ENCODE results near the gene VANGL1. TPM values are rescaled to one million over a fixed set of nuclear protein-coding genes. Genes with fewer than 3 reads are reported as not detected.

VANGL1 gene
- total RNA-seq, 4 donors from 2014 or later = 4.1 to 7.2 (median 5.9) TPM

DNA sequence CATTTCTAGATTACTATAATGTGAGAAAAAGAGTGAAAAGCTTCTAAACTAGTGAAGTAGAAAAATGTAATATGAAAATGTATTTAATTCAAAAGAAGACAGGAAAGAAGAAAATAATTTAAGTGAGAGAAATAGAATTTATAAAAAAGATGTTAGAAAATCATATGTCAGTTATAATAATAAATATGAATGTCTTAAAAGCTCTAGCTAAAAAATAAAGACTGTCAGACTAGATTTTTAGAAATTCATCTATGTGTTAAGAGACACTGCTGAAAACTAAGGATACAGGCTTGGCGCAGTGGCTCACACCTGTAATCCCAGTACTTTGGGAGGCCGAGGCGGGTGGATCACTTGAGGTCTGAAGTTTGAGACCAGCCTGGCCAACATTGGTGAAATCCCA, 37.3 kb upstream of the VANGL1 start:
- TF ChIP-seq, protein P1, sequence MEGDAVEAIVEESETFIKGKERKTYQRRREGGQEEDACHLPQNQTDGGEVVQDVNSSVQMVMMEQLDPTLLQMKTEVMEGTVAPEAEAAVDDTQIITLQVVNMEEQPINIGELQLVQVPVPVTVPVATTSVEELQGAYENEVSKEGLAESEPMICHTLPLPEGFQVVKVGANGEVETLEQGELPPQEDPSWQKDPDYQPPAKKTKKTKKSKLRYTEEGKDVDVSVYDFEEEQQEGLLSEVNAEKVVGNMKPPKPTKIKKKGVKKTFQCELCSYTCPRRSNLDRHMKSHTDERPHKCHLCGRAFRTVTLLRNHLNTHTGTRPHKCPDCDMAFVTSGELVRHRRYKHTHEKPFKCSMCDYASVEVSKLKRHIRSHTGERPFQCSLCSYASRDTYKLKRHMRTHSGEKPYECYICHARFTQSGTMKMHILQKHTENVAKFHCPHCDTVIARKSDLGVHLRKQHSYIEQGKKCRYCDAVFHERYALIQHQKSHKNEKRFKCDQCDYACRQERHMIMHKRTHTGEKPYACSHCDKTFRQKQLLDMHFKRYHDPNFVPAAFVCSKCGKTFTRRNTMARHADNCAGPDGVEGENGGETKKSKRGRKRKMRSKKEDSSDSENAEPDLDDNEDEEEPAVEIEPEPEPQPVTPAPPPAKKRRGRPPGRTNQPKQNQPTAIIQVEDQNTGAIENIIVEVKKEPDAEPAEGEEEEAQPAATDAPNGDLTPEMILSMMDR (IDR thresholded peaks at IDR 0.05; ENCODE audit: low read depth) = no peak

DNA sequence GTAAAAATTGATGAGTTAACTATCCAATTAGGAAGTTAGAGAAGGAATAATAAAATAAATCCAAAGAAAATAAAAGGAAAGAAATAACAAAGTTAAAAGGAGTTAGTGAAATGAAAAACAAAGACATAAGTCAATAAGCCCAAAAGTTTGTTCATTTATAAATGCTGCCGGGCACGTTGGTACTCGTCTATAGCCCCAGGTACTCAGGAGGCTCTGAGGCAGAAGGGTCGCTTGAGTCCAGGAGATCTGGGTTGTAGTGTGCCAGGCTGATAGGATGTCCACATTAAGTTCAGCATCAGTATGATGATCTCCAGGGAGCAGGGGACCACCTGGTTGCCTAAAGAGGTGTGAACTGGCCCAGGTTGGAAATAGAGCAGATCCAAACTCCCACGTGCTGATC, 35.5 kb upstream of the VANGL1 start:
- TF ChIP-seq, protein P1 (IDR thresholded peaks at IDR 0.05; ENCODE audit: low read depth) = no peak

DNA sequence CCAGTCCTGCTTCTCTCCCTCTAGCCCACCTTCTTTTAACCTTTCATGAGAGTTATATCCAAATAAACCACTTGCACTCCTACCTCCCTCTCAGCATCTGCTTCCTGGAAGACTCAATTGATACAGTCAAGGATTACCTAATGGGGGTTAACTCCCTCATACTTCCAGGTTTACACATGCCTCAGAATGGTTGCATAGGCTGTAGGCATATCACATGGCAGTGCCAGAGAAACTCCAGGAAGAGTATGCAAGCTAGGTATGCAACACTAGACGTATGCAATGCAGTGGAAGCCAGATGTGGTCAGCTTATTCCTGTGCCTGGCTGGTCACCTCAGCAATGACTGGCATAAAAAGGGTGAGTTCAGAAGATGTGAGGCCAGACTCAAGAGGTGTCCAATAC, 32.7 kb upstream of the VANGL1 start:
- TF ChIP-seq, protein P1 (IDR thresholded peaks at IDR 0.05; ENCODE audit: low read depth) = no peak

DNA sequence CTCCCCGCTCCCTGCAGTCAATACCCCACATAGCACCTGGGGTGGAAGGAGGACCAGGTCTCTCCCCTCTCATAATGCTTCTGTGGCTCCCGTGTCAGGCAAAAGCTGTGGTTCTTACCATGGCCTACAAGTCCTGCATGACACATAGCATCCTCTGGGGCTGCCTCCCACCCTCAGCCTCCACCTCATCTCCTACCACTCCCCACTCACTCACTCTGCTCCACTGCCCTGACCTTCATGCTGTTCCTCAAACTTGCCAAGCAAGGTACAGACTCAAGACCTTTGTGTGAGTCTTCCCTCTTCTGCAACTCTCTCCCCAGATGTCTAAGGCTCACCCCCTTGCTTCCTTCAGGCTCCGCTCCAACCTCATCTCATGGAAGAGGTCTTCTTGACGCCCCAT, 28.0 kb upstream of the VANGL1 start:
- TF ChIP-seq, protein P1 (IDR thresholded peaks at IDR 0.05; ENCODE audit: low read depth) = no peak

DNA sequence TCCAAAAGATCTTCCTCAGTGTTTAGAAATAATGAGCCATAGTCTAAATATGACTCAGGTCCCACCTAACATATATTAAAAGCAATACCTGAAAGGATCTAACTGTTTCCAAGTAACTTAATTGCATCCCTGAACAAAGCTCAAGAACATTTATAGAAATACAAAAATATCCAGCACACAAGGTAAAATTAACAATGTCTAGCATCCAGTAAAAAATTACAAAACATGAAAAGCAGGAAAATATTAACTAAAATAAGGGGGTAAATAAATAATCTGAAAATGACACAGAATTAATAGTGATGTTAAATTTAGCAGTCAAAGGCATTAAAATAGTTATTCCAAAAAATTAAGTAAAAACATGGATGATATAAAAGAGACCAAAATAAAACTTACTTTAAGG, 21.3 kb upstream of the VANGL1 start:
- TF ChIP-seq, protein P1 (IDR thresholded peaks at IDR 0.05; ENCODE audit: low read depth) = no peak

DNA sequence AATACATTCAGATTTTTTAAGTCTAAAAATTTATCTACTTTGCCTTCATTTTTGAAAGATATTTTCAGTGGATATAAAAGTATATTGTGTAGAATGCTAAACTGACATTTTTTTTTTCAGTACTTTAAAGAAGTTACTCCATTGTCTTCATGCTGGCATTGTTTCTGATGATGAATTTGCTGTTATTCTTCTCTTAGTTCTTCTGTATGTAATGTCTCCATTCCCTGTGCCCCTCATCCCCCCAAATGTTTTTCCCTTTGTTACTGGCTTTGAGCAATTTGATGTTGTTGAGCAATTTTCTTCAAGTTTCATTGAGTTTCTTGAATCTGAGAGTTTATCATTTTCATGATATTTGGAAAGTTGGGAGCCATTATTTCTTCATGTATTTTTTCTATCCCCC, 20.8 kb upstream of the VANGL1 start:
- TF ChIP-seq, protein P1 (IDR thresholded peaks at IDR 0.05; ENCODE audit: low read depth) = no peak

DNA sequence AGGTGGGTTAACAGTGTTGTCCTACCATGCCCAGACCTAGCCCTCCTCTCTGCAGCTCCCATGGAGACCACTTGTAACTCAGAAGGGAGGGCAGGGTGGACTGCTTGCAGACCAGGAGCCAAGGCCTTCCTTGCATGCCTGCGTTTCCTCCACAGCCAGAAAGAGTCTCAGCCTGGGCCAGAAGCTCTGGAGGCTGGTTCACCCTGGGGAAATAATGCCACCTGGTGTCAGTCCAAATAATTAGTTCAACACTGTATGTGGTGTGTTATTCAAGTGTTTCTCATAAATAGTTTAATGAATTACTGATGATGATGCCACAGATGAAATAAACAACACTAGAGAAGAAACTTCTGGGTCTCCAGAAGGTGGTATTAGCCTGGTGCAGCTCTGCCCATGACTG, 16.9 kb upstream of the VANGL1 start:
- TF ChIP-seq, protein P1 (IDR thresholded peaks at IDR 0.05; ENCODE audit: low read depth) = no peak

Measured in subcutaneous adipose tissue (tissue), 4 donors.